Measurements from ENCODE around the gene EXTL1.
"Not testable (repeated sequence)": the region's sequence is repeated elsewhere in the genome, so short reads cannot be mapped to it uniquely, and the experiment has no call there.

The EXTL1 gene

GRCh38 chr1:26021647-26022403 is at the start of gene EXTL1:
Gene EXTL1, plus strand, starts transcription at chr1:26021775. Its CDS starts 872 bp downstream, at chr1:26022647.
- peak; percentile 97 for DNase-seq

GRCh38 chr1:25971811-25972180 is 49.8 kb upstream of the EXTL1 start:
- no peak for DNase-seq

GRCh38 chr1:25973610-25974321 is 47.8 kb upstream of the EXTL1 start:
- DNase-seq = no peak

GRCh38 chr1:25977801-25978200 is 43.8 kb upstream of the EXTL1 start:
- DNase-seq = no peak

- no peak for DNase-seq
Measured at GRCh38 chr1:25978403-25978802, 43.2 kb upstream of the EXTL1 start.

- DNase-seq = no peak
Measured at GRCh38 chr1:25979210-25979609, 42.4 kb upstream of the EXTL1 start.

GRCh38 chr1:25985171-25985570 is 36.4 kb upstream of the EXTL1 start:
- no peak for DNase-seq

- DNase-seq = no peak
Measured at GRCh38 chr1:25985670-25986069, 35.9 kb upstream of the EXTL1 start.

GRCh38 chr1:25986773-25987172 is 34.8 kb upstream of the EXTL1 start:
- DNase-seq = not testable (repeated sequence)

- DNase-seq = no peak
Measured at GRCh38 chr1:25987951-25988350, 33.6 kb upstream of the EXTL1 start.

GRCh38 chr1:25989440-25990234 is 31.9 kb upstream of the EXTL1 start:
- DNase-seq = no peak

GRCh38 chr1:25990251-25990650 is 31.3 kb upstream of the EXTL1 start:
- DNase-seq = no peak

GRCh38 chr1:25990702-25991395 is 30.7 kb upstream of the EXTL1 start:
- no peak for DNase-seq

- no peak for DNase-seq
Measured at GRCh38 chr1:25991937-25992688, 29.5 kb upstream of the EXTL1 start.

GRCh38 chr1:25992689-25993171 is 28.8 kb upstream of the EXTL1 start:
- DNase-seq = no peak

- DNase-seq = no peak
Measured at GRCh38 chr1:25993197-25993951, 28.2 kb upstream of the EXTL1 start.

GRCh38 chr1:25994402-25995150 is 27.0 kb upstream of the EXTL1 start:
- no peak for DNase-seq

GRCh38 chr1:25996966-25997827 is 24.4 kb upstream of the EXTL1 start:
- DNase-seq = no peak
